H1 (cell line): Measurements from ENCODE around the gene TOM1L2. TPM values are rescaled to one million over a fixed set of nuclear protein-coding genes. Genes with fewer than 3 reads are reported as not detected.

Experiments used
- ASH2L ChIP-seq: fragments of 200-600, 300-600 bp; sonication (generic); IDR thresholded peaks from one replicate; pipeline ENCODE4 v1.7.1; 2017; ENCODE audit warnings: low read length
- BRCA1 ChIP-seq: IDR thresholded peaks from 2 replicates; pipeline ENCODE4 v1.6.1; 2012; ENCODE audit warnings: low read depth, low read length, improper control_type of control experiment
- CBX8 ChIP-seq: fragments of 300-800, 300-1000 bp; sonication (generic); IDR thresholded peaks from 2 replicates; pipeline ENCODE4 v1.7.1; 2016; ENCODE audit warnings: low read depth, low read length, borderline replicate concordance
- CHD7 ChIP-seq: fragments of 300-600 bp; sonication (generic); IDR thresholded peaks from 2 replicates; pipeline ENCODE4 v1.7.1; 2012; ENCODE audit warnings: low read length, moderate library complexity, mild to moderate bottlenecking, inconsistent platforms; ENCODE audit not compliant: insufficient replicate concordance
- FOSL1 ChIP-seq: IDR thresholded peaks from 2 replicates; pipeline ENCODE4 v1.6.1; 2011; ENCODE audit warnings: mild to moderate bottlenecking, low read depth, low read length, moderate library complexity; ENCODE audit not compliant: insufficient read depth
- MAX ChIP-seq: IDR thresholded peaks from 2 replicates; pipeline ENCODE4 v1.6.1; 2012; ENCODE audit warnings: inconsistent platforms
- NRF1 ChIP-seq: IDR thresholded peaks from 2 replicates; pipeline ENCODE4 v1.6.1; 2011; ENCODE audit warnings: mild to moderate bottlenecking, low read depth, low read length, improper control_type of control experiment
- RFX5 ChIP-seq: IDR thresholded peaks from 2 replicates; pipeline ENCODE4 v1.6.1; 2011; ENCODE audit warnings: low read depth, low read length, improper control_type of control experiment, borderline replicate concordance
- TAF1 ChIP-seq: IDR thresholded peaks from 2 replicates; pipeline ENCODE4 v1.6.1; 2011; ENCODE audit warnings: mild to moderate bottlenecking, low read depth, low read length
- polyA plus RNA-seq, 7 experiments: library from polyadenylated mRNA; depleted of rRNA in 3 of 7; stranded (reverse) in 5 of 7; unstranded in 2 of 7; fragments of >200 nt in 5 of 7; fragments of 200-250 nt in 2 of 7; gene quantifications; 1 replicate in 5 of 7; 2 replicates in 1 of 7; 4 replicates in 1 of 7; pipeline versions ENCODE4 v1.2.1 to v1.2.3, GENCODE V29; 2011 to 2013; ENCODE audit warnings: missing spikeins in 2 of 7, mixed read lengths in 2 of 7
- total RNA-seq: library from RNA; stranded (reverse); fragmentation: NEBNext Ultra II Directional; extraction: Animal tissue kit (Norgen Biotek cat#: 25700); gene quantifications from 2 replicates; pipeline ENCODE4 v1.2.1, GENCODE V29; 2021
- TF ChIP-seq, protein P1 (sequence below): IDR thresholded peaks from 2 replicates; pipeline ENCODE4 v1.6.1; 2011; ENCODE audit warnings: low read depth, mild to moderate bottlenecking, low read length; ENCODE audit not compliant: insufficient read depth

TOM1L2 gene
- total and polyA plus RNA-seq, 2 of the 8 experiments (the other 6 are each of a cell fraction or from before 2014, with no cell fraction given), result 2.0 to 3.4 TPM

DNA sequence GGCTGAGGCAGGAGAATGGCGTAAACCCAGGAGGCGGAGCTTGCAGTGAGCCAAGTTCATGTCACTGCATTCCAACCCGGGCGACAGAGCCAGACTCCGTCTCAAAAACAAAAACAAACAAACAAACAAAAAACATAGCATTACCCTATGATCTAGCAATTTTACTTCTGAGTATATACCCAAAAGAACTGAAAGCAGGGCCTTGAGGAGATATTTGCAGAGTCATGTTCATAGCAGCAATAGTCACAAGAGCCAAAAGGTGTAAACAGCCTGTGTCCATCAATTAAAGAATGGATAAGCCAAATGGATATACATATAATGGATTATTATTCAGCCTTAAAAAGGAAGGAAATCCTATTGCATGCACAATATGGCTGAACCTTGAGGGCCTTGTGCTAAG lies 63.1 kb downstream of the TOM1L2 start (continued):
- no peak for TF ChIP-seq CHD7
- TF ChIP-seq, protein P1, sequence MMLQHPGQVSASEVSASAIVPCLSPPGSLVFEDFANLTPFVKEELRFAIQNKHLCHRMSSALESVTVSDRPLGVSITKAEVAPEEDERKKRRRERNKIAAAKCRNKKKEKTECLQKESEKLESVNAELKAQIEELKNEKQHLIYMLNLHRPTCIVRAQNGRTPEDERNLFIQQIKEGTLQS, result no peak
- no peak for TF ChIP-seq MAX
- no peak for TF ChIP-seq TAF1
- TF ChIP-seq NRF1, result no peak
- no peak for TF ChIP-seq ASH2L
- TF ChIP-seq RFX5, result no peak
- TF ChIP-seq FOSL1, result no peak
- no peak for TF ChIP-seq BRCA1
- no peak for TF ChIP-seq CBX8
